Esophagus squamous epithelium (tissue), 4 donors: Measurements from ENCODE around the gene TERB2.
"Not testable (repeated sequence)": the region's sequence is repeated elsewhere in the genome, so short reads cannot be mapped to it uniquely, and the experiment has no call there.

Source experiments
- POLR2A ChIP-seq, 4 donors: fragments of 450-650 bp; IDR thresholded peaks; one replicate each; pipeline ENCODE4 v1.6.1; 2017; ENCODE audit warnings: antibody characterized with exemption in 4 of 4, mild to moderate bottlenecking in 4 of 4, moderate library complexity in 3 of 4
- TF ChIP-seq, protein P1 (sequence below), 6 experiments: fragments of 450-650 bp in 4 of 6; fragments of 200-600 bp in 2 of 6; sonication (generic) in 2 of 6; IDR thresholded peaks; one replicate each; pipeline ENCODE4 v1.5.1; 2016 to 2019; ENCODE audit warnings: antibody characterized with exemption in 6 of 6, mild to moderate bottlenecking in 4 of 6, moderate library complexity in 4 of 6

DNA sequence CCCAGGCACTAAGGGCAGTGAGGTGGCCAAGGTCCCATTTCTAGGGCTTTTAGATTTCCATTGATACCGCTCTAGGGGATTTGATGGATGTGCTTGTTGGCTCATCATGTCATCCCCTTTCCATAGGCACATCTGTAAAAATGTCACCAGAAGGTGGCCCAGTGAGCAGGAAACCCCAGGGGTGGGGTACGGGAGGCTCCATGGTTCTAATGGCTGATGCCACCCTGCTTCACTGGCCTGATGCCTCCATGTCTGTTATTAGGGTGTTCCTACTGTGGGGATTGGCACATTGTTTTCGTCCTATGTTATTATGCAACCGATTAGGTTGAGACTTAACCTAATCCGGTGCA, 32.4 kb downstream of the TERB2 start:
- not testable (repeated sequence) for TF ChIP-seq POLR2A (IDR thresholded peaks at IDR 0.05)
- TF ChIP-seq, protein P1, sequence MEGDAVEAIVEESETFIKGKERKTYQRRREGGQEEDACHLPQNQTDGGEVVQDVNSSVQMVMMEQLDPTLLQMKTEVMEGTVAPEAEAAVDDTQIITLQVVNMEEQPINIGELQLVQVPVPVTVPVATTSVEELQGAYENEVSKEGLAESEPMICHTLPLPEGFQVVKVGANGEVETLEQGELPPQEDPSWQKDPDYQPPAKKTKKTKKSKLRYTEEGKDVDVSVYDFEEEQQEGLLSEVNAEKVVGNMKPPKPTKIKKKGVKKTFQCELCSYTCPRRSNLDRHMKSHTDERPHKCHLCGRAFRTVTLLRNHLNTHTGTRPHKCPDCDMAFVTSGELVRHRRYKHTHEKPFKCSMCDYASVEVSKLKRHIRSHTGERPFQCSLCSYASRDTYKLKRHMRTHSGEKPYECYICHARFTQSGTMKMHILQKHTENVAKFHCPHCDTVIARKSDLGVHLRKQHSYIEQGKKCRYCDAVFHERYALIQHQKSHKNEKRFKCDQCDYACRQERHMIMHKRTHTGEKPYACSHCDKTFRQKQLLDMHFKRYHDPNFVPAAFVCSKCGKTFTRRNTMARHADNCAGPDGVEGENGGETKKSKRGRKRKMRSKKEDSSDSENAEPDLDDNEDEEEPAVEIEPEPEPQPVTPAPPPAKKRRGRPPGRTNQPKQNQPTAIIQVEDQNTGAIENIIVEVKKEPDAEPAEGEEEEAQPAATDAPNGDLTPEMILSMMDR (IDR thresholded peaks at IDR 0.05) = not testable (repeated sequence)
